ENCODE measurements around the gene BGLAP. TPM values are rescaled to one million over a fixed set of nuclear protein-coding genes. Genes with fewer than 3 reads are reported as not detected.

The BGLAP gene
- total RNA-seq, 2 donors from 2014 or later = not detected

- no peak for TF ChIP-seq CTCF (IDR thresholded peaks at IDR 0.05)
- no peak overlapping the region for H3K27ac ChIP-seq
- H3K27me3 ChIP-seq (replicated peaks; ENCODE audit: insufficient read depth) = no peaks in the 10 kb centered on the region
- H3K9me3 ChIP-seq = no peaks in the 10 kb centered on the region
- no peak for ATAC-seq (ENCODE audit: insufficient number of reproducible peaks, low FRiP score, low read depth)
- H3K4me1 ChIP-seq (ENCODE audit: control insufficient read depth in 1 of 2, low read depth in 2 of 2) = peaks cover 19 to 28% of the 10 kb centered on the region in 2 donors
- peaks cover 31% of the 10 kb centered on the region for H3K36me3 ChIP-seq
- no peak for DNase-seq (ENCODE audit: low spot score)
- H3K4me3 ChIP-seq = no peak overlapping the region
Observed at GRCh38 chr1:156279837-156280236, 37.9 kb downstream of the BGLAP start.

GRCh38 chr1:156281281-156281680 lies 39.3 kb downstream of the BGLAP start:
- no peak overlapping the region for H3K27ac ChIP-seq
- DNase-seq (ENCODE audit: low spot score) (no peak), ATAC-seq (ENCODE audit: insufficient number of reproducible peaks, low FRiP score, low read depth) (no peak)
- H3K4me3 ChIP-seq = peak overlapping the region; percentile 83
- H3K36me3 ChIP-seq = peaks cover 18% of the 10 kb centered on the region
- no peak for TF ChIP-seq CTCF (IDR thresholded peaks at IDR 0.05)
- H3K27me3 ChIP-seq (replicated peaks; ENCODE audit: insufficient read depth) = no peaks in the 10 kb centered on the region
- H3K9me3 ChIP-seq = no peaks in the 10 kb centered on the region
- peaks cover 19 to 28% of the 10 kb centered on the region in 2 donors for H3K4me1 ChIP-seq (ENCODE audit: control insufficient read depth in 1 of 2, low read depth in 2 of 2)

GRCh38 chr1:156281693-156282478 lies 39.9 kb downstream of the BGLAP start:
- Histone ChIP-seq H3K27me3 (replicated peaks; ENCODE audit: insufficient read depth) (no peaks in the 10 kb centered on the region), H3K9me3 (no peaks in the 10 kb centered on the region), H3K36me3 (peaks cover 12% of the 10 kb centered on the region), H3K27ac (peak overlapping the region; percentile 58 to 70), H3K4me1 (ENCODE audit: control insufficient read depth in 1 of 2, low read depth in 2 of 2) (peaks cover 19 to 28% of the 10 kb centered on the region in 2 donors), H3K4me3 (peak overlapping the region; percentile 83)
- DNase-seq (ENCODE audit: low spot score) = no peak
- no peak for ATAC-seq (ENCODE audit: insufficient number of reproducible peaks, low FRiP score, low read depth)
- no peak for TF ChIP-seq CTCF (IDR thresholded peaks at IDR 0.05)

- peak; percentile 81 for DNase-seq (ENCODE audit: low spot score)
- Histone ChIP-seq H3K27me3 (replicated peaks; ENCODE audit: insufficient read depth) (no peaks in the 10 kb centered on the region), H3K36me3 (peaks cover 7% of the 10 kb centered on the region), H3K4me1 (ENCODE audit: control insufficient read depth in 1 of 2, low read depth in 2 of 2) (peaks cover 19 to 28% of the 10 kb centered on the region in 2 donors), H3K27ac (peak within 1 kb of the TSS; percentile 58 to 70), H3K9me3 (no peaks in the 10 kb centered on the region), H3K4me3 (peak within 1 kb of the TSS; percentile 83)
- peak; percentile 96 for ATAC-seq (ENCODE audit: insufficient number of reproducible peaks, low FRiP score, low read depth)
- no peak for TF ChIP-seq CTCF (IDR thresholded peaks at IDR 0.05)
Observed at GRCh38 chr1:156282479-156283222, 40.7 kb downstream of the BGLAP start, which contains the start of gene SMG5. SMG5 (minus strand) TSS chr1:156282825; CDS start chr1:156282680, 145 bp downstream.

GRCh38 chr1:156283521-156283920 lies 41.5 kb downstream of the BGLAP start:
- DNase-seq (ENCODE audit: low spot score) (no peak), ATAC-seq (ENCODE audit: insufficient number of reproducible peaks, low FRiP score, low read depth) (no peak)
- peak overlapping the region; percentile 83 for H3K4me3 ChIP-seq
- no peaks in the 10 kb centered on the region for H3K9me3 ChIP-seq
- H3K27me3 ChIP-seq (replicated peaks; ENCODE audit: insufficient read depth) = no peaks in the 10 kb centered on the region
- peaks cover 19 to 28% of the 10 kb centered on the region in 2 donors for H3K4me1 ChIP-seq (ENCODE audit: control insufficient read depth in 1 of 2, low read depth in 2 of 2)
- no peaks in the 10 kb centered on the region for H3K36me3 ChIP-seq
- peak overlapping the region in 1 of 2 donors; percentile 70 for H3K27ac ChIP-seq
- TF ChIP-seq CTCF (IDR thresholded peaks at IDR 0.05) = no peak

All from thoracic aorta (tissue), 2 donors.